Tibial nerve (tissue), 4 donors: ENCODE results near the gene ARHGAP26.

Source experiments
- EP300 ChIP-seq, 2 donors: sonication (generic); formaldehyde crosslinking; IDR thresholded peaks; one replicate each; pipeline ENCODE4 v1.6.1; 2017; ENCODE audit warnings: antibody characterized with exemption in 2 of 2, mild to moderate bottlenecking in 1 of 2
- POLR2A ChIP-seq, 2 donors: fragments of 450-650 bp; IDR thresholded peaks; one replicate each; pipeline ENCODE4 v1.6.1; 2017; ENCODE audit warnings: antibody characterized with exemption in 2 of 2, mild to moderate bottlenecking in 2 of 2, moderate library complexity in 2 of 2
- TF ChIP-seq, protein P1 (sequence below), 5 experiments: fragments of 200-600 bp in 3 of 5; fragments of 450-650 bp in 2 of 5; sonication (generic) in 3 of 5; IDR thresholded peaks; one replicate each; pipeline ENCODE4 v1.5.1; 2016 to 2019; ENCODE audit warnings: antibody characterized with exemption in 5 of 5, mild to moderate bottlenecking in 3 of 5, moderate library complexity in 2 of 5

DNA sequence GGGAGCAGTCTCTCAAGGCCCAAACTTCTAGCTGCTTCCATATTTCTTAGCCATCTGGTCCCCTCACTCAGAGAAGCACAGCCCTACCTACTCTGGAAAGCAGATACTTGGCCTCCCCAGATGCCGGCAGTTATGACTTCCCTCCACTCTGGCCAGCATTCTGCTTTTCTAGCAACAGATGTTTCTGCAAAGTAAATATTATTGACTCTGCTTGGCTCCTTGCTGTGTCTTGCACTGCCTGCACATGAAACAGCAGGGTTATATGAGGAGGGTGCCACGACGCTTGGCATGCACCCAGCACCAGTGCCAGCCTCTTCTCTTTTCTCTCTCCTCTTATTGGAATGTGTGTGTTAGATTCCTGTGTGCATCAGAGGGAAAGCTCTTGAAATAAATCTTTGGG is 99.7 kb downstream of the ARHGAP26 start:
- no peak for TF ChIP-seq POLR2A (IDR thresholded peaks at IDR 0.05)
- TF ChIP-seq, protein P1, sequence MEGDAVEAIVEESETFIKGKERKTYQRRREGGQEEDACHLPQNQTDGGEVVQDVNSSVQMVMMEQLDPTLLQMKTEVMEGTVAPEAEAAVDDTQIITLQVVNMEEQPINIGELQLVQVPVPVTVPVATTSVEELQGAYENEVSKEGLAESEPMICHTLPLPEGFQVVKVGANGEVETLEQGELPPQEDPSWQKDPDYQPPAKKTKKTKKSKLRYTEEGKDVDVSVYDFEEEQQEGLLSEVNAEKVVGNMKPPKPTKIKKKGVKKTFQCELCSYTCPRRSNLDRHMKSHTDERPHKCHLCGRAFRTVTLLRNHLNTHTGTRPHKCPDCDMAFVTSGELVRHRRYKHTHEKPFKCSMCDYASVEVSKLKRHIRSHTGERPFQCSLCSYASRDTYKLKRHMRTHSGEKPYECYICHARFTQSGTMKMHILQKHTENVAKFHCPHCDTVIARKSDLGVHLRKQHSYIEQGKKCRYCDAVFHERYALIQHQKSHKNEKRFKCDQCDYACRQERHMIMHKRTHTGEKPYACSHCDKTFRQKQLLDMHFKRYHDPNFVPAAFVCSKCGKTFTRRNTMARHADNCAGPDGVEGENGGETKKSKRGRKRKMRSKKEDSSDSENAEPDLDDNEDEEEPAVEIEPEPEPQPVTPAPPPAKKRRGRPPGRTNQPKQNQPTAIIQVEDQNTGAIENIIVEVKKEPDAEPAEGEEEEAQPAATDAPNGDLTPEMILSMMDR (IDR thresholded peaks at IDR 0.05) = no peak
- no peak for TF ChIP-seq EP300 (IDR thresholded peaks at IDR 0.05)
